Embryonic facial prominence (tissue), 1 donor: ENCODE results near the gene CCDC138.
"Not testable (repeated sequence)": the region's sequence is repeated elsewhere in the genome, so short reads cannot be mapped to it uniquely, and the experiment has no call there.

ENCODE experiments used
- DNase-seq: peaks from one replicate; pipeline ENCODE4 v3.0.0-alpha.2; 2016; ENCODE audit errors: extremely low spot score

The CCDC138 gene, protein sequence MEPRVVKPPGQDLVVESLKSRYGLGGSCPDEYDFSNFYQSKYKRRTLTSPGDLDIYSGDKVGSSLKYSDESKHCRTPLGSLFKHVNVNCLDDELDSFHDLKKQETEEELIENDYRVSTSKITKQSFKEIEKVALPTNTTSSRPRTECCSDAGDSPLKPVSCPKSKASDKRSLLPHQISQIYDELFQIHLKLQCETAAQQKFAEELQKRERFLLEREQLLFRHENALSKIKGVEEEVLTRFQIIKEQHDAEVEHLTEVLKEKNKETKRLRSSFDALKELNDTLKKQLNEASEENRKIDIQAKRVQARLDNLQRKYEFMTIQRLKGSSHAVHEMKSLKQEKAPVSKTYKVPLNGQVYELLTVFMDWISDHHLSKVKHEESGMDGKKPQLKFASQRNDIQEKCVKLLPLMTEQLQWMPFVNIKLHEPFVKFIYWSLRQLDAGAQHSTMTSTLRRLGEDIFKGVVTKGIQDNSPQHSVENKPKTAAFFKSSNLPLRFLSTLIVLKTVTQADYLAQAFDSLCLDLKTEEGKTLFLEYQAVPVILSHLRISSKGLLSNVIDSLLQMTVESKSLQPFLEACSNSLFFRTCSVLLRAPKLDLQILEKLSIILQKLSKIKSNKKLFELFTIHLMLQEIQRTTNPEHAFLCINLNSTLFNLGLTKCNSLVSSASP

GRCh38 chr2:108786354-108787215 is at the start of gene CCDC138:
Gene CCDC138 (plus strand): TSS chr2:108786771. CDS start chr2:108786823, 52 bp downstream.
- peak; percentile 73 for DNase-seq

GRCh38 chr2:108757973-108758372 is 28.6 kb upstream of the CCDC138 start:
- DNase-seq = not testable (repeated sequence)

- DNase-seq = not testable (repeated sequence)
These were observed 24.0 kb upstream of the CCDC138 start for GRCh38 chr2:108762618-108763017.

DNA sequence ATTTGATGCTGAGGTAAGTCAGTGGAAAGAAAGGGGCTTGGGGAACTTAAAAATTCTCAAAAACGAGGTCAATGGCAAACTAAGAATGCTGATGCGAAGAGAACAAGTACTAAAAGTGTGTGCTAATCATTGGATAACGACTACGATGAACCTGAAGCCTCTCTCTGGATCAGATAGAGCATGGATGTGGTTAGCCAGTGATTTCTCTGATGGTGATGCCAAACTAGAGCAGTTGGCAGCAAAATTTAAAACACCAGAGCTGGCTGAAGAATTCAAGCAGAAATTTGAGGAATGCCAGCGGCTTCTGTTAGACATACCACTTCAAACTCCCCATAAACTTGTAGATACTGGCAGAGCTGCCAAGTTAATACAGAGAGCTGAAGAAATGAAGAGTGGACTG is 19.9 kb upstream of the CCDC138 start:
- DNase-seq = not testable (repeated sequence)

GRCh38 chr2:108767859-108768258 is 18.7 kb upstream of the CCDC138 start:
- not testable (repeated sequence) for DNase-seq

GRCh38 chr2:108776475-108776874 is 10.1 kb upstream of the CCDC138 start:
- no peak for DNase-seq

GRCh38 chr2:108778857-108779256 is 7.7 kb upstream of the CCDC138 start:
- no peak for DNase-seq

GRCh38 chr2:108786008-108786353 is 590 bp upstream of the CCDC138 start:
- DNase-seq = no peak

DNA sequence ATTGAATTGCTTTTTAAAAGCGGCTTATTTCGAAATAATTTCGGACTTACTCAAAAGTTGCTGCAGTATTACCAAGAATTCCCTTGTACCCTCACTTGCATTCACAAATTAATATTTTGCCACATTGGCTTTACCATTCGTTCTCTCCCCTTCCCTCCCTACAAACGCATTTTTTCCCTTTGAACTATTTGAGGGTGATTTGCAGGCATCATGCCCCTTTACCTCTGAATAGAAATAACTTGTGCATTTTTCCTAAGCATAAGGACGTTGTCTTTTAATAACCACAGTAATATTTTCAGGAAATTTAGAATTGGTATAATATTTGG is 608 bp downstream of the CCDC138 start:
- DNase-seq = no peak

DNA sequence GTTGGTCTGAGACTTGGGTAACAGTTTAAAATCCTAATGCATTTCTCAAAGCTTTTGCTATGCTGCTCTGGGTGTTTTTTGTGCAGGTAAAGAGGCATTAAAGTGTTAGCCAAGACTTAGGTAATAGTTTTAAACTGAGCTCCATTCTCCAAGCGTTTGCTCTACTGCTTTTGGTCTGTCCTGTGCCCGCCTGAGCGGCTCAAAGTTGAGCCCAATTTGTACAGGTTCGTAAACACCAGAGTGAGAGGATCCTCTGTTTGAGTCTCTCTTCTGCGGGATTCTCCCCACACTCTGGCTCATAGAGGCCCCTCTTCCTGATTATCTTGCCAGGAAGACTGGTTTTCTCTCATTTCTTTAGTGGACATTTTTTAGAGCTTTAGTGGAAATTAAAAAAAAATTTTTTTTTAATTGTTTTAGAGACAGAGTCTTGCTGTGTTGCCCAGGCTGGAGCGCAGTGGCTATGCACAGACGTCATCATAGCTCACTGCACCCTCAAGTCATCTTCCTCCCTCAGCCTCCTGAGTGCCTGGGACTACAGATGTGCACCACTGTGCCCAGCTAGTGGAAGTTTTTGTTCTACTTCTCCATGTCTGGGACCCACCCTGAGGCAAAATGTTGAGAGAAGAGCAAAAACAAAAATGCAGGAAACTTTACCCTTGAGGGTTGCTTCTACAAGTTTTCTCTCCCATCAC is 16.6 kb downstream of the CCDC138 start:
- no peak for DNase-seq

- DNase-seq = no peak
These were observed 18.5 kb downstream of the CCDC138 start for GRCh38 chr2:108805032-108805431.

DNA sequence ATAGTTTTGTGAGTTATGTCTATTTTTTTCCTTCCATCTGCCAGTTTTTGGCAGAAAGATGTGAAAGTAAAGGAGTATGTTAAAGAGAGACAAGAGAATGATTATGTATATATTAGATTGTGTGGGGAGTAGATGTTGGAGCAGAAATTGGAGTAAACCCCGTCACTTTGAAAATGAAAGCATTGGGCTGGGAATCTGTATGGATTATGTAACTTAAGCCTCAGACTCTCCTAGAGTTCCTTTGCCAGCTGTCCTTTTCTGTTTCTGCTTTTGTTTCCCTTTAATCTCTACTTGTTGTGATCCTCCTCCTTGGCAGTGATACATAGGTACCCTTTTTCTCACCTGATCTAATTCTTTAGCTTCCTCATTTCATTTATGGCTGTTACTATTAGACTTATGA is 19.2 kb downstream of the CCDC138 start:
- no peak for DNase-seq

- no peak for DNase-seq
These were observed 20.0 kb downstream of the CCDC138 start for GRCh38 chr2:108806371-108807113.

- no peak for DNase-seq
These were observed 23.4 kb downstream of the CCDC138 start for GRCh38 chr2:108809936-108810335.

DNA sequence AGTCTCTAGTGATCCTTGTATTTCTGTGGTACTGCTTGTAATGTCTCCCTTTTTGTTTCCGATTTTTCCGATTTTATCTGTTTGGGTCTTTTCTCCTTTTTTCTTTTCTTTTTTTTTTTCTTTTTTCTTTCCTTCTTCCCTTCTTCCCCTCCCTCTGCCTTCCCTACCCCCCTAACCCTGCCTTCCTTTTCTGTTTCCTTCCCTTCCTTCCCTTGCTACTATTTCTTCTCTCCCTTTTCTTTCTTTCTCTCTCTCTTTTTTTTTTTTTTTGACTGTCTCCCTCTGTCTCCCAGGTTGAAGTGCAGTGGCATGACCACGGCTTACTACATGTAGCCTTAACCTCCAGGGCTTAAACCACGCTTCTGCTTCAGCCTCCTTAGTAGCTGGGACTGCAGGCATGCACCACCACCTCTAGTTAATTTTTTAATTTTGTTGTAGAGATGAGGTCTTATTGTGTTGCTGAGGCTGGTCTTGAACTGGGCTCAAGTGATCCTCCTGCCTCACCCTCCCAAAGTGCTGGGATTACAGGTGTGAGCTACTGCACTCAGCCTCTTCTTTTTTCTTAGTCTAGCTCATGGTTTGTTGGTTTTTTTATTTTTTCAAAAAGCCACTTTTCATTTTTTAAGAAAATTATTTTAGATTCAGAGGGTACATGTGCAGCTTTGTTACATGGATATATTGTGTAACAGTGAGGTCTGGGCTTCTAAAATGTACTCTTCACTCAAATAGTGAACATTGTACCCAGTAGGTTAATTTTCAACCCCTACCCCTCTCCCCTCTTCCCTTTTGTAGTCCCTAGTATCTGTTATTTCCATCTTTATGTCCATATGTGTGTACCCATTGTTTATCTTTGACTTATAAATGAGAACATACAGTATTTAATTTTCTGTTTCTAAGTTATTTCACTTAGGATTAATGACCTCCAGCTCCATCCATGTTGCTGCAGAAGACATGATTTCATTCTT is 24.7 kb downstream of the CCDC138 start:
- no peak for DNase-seq

- DNase-seq = no peak
These were observed 27.2 kb downstream of the CCDC138 start for GRCh38 chr2:108813732-108814131.

DNA sequence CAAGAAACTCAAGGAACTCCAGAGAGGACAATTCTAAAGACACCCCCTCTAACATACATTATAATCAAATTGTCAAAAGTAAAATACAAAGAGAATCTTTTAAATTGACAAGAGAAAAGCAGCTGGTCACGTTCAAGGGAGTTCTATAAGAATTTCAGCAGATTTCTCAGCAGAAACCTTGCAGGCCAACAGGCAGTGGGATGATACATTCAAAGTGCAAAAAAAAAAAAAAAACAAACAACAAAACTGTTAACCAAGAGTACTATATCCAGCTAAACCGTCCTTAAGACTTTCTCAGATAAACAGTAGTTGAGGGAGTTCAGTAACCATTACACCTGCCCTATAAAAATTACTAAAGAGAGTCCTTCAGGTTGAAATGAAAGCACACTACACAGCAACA is 33.9 kb downstream of the CCDC138 start:
- DNase-seq = no peak

GRCh38 chr2:108823286-108823685 is 36.7 kb downstream of the CCDC138 start:
- no peak for DNase-seq

DNA sequence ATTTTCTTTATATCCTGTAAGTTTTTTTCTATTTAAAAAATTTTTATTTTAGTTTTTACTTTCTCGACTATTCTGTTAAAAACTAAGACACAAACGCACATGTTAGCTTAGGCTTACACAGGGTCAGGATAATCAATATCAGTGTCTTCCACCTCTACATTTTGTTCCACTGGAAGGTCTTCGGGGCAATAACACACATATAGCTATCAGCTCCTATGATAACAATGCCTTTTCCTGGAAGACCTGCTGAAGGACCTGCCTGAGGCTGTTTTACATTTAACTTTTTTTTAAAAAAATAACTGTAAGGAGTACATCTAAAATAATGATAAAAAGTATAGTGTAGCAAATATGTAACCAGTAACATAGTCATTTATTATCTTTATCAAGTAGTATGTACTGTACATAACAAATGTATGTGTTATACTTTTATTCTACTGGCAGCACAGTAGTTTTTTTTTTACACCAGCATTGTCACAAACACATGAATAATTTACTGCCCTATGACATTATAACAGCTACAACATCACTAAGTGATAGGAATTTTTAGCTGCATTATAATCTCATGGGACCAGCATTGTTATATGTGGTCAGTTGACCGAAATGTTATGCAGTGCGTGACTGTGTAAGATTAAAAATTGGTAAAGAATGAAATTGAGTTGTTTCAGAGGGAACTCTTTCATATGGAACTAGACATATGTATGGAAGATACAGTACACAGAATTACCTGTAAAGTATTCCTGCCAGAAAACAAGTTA is 37.9 kb downstream of the CCDC138 start:
- DNase-seq = no peak
